SHP77 treated with DMSO at 0.1 percent for 48 hours (cell line): ENCODE measurements around the gene ZFP57.

Experiments
- DNase-seq: peaks from one replicate; lab custom pipeline; 2025; lab: John Stamatoyannopoulos, UW

The ZFP57 gene

DNA sequence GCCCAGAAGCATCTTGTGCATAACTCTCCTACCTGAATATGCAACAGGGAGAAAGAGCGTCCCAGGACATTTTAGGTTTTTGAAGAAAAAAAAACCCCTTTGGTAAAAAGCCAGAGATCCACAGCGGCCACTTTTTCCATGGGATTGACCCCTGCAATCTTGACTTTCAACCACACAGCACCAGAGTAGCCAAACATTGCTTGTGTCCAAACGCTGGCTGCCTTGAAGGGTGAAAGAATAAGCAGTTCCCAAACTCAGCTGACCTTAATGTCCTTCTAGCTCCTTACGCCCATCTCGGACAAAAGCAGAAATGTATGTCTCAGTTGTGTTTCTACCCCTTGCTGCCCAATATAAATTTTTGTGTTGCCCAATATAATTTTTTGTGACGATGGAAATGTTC, 25.3 kb downstream of the ZFP57 start:
- no peak for DNase-seq

DNA sequence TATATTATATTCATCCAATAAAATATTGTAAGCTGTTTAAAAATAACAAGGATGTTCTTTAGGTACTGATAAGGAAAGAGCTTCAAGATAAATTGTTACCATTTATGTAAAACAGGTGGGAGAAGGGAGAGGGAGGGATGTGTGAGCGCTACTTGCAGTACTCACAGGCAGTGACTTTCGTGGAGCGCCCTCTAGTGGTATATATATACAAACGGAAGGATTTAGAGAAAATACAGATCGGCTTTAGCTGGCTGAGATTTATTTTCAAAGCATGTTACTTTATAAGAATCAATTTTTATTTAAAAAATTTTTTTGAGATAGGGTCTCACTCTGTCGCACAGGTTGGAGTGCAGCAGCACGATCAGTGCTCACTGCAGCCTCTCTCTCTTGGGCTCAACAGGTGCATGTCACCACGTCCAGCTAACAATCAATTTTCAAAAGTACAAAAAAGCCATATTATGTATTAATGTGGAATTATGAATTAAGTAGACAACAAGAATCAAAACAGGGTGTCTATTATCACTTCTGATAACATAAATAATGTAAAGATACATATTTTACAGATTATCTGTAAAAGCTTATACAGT, 27.4 kb downstream of the ZFP57 start:
- DNase-seq, result peak; percentile 68

DNA sequence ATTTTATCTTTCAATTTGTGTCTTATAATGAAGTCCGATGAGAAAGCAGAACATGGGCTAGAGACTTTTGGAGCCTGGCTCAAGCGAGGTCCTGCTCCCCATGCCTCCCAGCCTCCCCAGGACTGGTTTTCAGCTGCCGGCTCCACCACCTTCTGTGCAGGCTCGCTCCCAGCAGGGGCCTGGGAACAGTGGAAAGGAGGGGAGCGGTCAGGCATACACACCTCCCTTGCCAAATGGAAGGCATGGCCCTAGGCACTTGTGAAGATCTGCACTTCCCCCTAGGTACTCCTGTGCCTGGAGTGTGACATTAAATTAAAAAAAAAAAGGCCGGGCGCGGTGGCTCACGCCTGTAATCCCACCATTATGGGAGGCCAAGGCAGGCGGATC, 28.8 kb downstream of the ZFP57 start:
- DNase-seq, result no peak

DNA sequence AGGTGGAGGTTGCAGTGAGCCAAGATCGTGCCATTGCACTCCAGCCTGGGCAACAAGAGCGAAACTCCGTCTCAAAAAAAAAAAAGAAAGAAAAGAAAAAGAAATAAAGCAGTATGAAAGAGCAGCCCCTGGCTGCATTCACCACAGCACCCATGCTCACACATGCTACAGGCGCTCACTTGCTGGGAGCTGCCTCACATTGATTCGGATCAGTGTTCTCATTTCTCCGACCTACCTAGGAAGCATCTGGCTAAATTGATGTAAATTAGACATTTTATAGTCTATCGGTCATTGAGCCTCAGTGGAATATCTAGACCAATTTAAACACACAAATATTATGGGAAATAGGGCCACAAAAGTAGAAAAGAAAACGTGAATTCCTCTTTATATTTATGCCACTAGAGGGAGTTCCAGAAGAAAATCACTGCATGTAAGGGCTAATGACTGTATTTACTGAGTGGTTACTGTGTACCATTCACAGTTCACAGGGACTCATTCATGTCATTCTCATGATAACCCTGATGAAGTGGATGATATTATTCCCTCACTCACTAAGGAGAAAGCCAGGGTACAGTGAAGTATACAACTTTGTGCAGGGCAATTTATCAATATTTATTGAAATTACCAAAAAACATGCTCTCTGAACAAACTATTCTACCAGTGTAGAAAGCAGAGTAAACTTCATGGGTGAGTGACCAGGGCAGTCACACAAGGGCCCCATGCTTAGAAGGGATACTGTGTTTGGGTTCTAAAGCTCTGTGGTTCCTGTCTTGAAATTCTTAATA, 29.3 kb downstream of the ZFP57 start:
- DNase-seq, result peak; percentile 45

DNA sequence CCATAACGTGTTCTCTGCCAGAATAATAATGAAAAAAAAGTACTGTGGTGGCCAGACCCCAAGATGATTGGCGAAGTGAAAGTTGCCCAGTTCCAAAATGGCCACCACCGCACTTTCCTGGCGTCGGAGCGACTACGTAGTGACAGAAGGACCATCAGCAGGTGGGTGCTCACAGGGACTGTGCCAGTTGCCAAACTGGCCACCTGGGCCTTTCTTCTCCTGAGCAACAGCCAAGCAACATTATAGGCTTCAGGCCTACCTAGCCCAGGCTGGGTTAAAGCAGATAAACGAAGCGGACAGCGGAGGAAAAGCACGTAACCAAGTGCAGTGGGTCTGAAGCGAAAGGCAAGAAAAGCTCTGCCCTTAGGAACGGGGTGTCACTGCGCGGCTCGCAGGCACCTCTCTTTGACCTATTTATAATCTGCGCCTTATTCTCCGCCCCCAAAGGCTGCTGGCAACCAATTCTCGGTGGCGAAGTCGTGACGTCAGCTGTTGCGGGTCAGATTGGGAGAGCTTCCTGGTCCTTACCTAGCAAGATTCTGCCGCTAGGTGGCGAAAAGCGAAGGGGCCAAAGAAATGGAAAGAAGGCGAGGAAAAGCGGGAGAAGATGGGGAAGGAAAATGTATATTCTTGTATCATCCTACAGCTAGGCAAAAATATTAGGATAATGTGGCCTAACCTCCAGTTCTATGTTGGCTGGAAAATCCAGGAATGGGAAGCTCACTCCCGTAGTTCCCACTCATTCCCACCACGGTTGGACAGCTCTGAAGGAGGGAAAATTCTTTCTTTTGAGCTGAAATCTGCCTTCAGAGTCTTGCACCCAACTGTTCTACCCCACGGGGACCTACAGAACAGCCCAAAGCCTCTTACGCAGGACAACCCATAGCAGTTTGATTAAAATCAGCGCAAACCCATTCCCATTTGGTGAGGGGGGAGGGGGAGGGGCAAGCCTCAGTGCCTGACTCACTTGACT, 31.0 kb downstream of the ZFP57 start:
- DNase-seq, result peak; percentile 92

DNA sequence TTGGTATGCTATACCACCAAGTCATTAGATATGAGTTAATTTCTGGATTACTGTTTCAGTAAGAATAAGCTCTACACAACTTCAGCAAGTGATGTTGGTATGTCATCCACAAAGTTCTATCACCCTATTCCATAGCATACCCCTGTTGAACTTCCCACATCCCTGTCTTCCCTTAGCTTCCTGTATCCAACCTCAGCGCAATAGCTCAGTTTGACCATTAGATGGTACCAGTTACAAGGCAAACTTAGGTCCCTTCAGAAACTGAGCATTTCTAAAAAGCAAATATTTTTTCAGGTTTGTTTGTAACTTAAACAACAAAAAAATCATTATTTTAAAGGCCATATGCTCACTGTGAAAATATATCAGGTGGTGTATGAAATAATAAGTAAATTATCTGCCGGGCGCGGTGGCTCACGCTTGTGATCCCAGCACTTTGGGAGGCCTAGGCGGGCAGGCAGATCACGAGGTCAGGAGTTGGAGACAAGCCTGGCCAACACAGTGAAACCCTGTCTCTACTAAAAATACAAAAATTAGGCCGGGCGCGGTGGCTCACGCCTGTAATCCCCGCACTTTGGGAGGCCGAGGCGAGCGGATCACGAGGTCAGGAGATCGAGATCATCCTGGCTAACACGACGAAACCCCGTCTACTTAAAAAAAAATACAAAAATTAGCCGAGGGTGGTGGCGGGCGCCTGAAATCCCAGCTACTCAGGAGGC, 32.9 kb downstream of the ZFP57 start:
- peak; percentile 34 for DNase-seq

DNA sequence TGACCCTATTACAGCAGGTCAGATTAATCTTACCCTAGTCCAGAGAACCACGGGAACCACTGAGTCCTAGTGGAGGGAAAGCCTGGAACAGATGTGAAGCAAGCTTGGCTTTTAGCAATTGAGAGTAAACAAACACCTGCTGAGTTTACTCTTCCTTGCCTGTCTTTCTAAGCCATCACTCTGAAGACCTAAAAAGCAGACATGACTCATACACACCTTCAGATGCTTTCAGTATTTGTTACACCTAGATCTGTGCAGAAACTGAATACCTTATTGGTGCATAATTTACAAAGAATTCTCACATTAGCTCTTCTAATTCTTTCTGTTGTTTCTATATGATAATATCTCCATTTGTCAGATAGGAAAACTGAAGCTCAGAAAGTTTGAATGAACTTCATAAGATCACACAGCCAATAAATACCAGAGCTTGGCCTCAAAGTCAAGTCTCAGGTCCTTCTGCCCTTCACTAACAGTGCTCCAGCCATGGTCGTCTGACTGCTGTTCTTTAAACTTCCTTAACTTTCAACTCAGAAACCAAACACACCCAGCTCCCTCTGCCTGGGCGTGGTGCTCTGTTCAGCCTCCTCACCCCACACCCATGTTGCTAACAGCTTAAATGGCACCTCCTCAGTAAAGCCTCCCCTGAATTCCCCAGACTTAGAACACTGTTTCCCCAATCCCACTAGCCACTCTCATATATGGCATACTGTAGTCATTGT, 39.4 kb downstream of the ZFP57 start:
- DNase-seq, result no peak

DNA sequence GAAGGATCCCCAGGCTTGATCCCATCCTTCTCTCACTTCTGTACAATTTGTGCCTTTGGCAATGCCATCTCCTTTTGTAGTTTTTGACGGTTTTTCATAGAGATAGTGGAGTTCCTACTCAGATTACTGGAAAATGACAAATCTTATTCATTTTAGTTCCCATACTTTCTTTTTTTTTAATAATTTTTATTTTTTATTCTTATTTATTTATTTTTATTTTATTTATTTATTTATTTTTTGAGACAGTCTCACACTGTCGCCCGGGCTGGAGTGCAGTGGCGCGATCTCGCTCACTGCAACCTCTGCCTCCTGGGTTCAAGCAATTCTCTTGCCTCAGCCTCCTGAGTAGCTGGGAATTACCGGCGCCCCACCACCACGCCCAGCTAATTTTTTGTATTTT, 43.7 kb downstream of the ZFP57 start:
- no peak for DNase-seq

DNA sequence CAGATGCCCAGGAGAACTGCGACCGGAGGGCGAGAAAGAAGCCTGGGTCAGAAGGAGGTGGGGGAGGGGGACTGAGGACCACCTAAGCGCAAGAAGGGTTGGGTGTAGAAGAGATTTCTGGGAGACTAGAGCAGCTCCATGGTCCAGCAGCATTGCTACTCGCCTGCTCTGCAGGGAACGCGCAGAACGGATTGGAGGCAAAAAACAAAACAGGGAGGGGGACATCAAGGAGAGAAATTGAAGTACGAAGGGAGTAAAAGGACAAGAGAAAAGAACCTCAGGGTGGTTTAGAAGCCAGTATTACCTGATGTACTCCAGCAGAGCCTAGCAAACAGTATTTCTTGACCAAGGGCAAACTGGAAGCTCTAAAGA, 47.4 kb downstream of the ZFP57 start:
- no peak for DNase-seq

DNA sequence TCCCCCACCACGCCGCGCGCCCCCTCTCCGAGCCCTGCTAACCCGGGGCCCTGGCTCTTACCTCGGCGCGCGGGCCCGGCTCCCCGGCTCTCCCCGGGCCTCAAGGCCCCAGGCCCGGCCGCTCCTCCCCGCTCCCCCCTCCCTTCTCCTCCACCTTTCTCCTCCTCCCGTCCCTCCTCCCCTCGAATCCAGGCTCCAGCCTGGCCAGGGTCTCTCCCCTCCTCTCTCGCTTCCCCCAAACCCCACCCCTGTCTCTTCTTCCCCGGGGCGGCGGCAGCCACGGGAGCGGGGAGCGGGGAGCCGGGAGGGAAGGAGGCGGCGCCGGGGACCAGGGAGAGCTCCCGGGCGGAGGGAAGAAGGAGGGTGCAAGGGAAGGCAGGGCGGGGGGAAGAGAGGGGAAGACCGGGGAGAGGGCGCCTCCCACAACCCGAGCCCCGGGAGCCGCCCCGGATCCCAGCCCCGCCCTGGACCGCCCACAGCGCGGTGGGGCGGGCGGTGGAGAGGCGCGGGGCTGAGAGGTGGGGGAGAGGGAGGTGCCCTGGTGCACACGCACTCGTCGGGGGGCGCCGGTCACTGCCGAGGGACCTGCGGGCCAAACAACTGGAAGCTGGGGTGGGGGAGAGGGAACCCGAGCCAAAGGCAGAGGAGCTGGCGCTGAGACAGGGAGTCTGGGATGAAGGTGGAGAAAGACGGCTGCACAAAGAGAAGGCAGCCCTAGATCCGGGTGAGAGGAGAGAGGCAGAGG, 48.0 kb downstream of the ZFP57 start, which contains the start of gene GABBR1:
TSS of gene GABBR1 (minus strand) at position 395 of the 745 bp plus-strand sequence. CDS start 798 bp downstream, outside the sequence.
- no peak for DNase-seq

DNA sequence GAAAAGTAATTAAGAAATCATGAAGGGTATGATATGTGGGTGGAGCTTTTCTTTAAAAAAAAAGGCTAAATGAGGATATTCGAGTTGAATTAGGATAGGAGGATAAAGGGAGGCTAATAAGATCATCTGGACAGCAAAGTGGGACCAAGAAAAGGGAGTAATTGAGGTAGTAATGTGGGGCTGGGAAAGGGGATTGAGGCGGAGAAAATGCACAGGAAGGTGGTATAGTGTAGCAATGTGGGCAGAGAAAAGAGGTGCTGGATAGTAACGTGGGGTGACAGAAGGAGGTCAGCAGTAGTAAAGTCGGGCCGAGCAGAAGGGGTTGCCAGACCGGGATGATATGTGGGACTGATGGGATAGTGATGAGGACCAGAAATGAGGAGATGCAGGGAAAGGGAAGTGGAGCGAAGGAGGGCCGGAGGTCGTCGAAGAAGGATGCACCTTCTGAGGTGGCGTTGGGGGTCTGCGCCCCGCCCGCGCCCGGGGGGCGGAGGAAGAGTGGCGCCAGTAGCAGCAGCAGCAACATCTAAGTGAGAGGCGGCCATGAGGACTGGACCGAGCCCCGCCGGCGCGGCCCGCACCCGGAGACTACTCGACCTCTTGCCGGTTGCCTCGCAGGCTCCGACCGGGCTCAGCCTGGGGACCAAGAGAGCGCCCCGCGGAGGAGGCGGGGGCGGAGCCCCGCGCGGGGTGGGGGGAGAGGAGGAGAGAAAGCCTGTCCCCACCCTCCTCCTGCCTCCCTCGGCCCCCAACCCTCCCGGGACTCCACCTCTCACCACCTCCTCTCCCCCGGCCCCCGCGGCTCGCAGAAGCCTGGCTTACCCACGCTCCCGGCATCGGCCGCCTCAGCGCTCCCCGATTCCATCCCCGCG, 48.9 kb downstream of the ZFP57 start:
- DNase-seq, result no peak

DNA sequence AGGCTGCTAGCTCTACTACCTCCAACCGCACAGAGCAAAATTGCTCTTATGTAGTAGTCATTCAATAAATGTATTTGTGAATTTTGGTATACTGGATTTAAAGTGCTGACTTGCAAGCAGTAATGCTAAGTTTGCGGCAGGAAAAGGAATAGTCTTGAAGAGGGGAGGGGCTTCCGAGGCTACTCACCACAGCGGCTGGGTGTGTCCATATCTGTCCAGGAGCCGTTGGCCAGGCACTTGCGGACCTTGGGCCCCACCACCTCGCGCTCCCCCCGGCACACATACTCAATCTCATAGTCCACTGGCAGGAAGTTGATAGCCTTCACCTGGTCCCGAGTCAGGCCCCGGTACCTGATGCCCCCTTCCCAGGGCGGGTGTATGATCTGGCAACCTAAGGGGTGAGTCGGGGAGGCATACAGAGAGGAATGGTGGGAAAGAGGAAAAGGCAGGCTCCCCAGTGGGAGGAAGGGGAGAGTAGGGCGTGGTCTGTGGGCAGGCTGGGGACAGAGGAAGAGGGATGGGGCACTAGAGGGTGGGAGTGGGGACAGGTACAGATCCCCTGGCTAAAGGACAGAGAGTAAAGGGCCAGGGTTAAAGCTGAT, 49.6 kb downstream of the ZFP57 start:
- DNase-seq, result no peak

DNA sequence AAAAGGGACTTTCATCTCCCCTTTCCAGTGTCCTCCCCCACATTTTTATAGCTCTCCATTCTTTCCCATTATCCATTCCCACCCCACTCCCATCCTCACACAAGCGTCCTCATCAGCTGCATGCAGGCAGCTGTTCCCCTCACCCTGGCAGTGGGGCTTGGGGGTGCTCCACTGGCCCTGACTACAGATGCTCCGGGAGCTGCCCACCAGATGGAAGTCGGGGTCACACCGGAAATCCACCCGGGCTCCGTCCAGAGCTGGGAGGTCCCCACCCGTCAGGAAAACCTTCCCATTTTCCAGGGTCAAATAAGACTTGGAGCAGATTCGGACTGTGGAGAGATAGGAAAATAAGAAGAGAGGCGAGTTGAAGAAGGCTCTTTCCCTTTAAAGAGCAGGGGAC, 50.6 kb downstream of the ZFP57 start:
- no peak for DNase-seq

DNA sequence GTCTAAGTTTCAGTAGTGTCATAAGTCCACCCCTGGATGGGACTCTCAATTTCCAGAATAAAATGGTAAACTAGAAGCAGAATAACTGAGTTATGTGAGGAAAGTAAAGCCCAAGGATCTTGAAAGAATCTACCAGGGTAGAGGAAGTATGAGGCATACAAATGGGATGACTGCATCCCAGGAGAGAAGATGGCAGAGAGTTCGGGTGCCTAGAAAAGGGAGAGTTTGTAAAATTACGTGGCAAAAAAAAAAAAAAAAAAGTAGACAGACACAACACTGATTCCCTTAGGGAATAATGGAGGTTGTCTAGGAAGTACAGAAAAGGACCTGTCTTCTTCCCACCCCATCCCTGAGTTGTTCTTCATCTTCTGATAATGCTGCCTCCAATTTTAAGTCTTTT, 51.4 kb downstream of the ZFP57 start:
- DNase-seq, result no peak

DNA sequence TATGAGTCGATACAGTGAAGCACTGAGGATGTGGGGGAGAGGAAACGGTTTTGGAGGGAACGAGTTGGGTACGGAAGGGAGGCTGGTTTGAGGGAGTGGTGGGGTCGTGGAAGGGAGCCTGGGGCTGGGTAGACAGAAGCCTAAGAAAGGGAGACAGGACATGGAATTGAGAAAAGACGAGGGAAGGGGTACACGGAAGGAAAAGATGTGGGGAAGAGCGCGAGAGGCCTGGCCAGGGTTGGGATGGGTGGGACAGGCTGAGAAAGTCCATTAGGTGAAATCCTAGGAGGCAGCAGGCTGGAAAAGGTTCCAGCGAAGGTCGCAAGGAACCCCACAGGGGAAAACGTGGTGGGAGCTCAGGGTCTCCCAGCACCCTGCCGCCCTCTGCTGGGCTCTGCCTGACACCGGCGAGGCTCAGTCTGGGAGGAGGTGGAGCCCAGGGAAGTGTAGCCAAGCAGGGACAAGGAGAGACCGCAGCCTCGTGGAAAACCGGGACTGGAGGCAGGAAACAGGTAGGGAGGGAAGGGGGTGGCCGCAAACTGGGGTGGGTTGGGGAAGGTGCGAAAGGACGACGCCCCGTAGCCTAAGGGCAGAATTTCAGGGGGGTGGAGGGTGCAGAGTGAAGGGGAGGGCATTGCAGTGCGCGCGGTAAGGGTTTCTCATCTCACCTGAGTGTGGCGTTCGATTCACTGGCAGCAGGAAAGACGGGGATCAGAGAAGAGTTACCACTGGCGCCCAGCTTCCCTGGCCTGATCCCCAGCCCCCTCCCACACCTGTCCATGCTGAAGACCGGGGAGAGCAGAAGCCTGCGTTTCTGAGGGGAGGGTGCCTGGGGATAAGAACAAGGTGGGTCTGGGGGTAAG, 52.3 kb downstream of the ZFP57 start:
- DNase-seq, result peak; percentile 76

DNA sequence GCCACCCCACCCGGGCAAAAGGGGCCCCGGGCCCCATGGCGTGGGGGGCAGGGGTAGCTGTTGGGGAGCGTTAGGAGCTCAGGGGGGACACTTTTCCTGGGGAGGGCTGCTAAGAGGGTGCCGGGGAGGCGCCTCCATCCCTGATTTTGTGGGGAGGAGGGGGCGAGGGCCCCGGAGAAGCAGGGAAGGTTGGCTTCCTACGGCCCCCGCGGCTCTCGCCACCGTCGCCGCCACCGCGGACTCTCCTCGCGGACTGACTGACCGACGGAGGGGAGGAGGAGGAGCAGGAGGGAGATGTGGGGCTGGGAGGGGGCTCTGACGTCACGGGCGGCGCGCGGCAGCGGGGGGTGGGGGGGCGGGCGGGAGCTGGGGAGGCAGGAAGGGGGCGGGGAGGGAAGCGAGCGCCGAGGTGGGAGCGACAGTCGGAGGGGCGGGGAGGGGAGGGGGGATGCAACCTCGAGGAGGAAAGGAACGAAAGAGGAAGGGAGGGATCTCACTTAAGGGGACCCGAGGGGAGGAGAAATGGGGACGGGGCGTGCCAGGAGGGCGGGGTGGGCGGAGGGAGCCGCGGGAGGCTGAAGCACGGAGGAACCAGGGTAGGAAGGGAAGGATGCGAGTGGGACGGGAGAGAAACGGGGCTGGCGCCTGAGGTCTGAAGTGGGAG, 53.1 kb downstream of the ZFP57 start:
- no peak for DNase-seq

DNA sequence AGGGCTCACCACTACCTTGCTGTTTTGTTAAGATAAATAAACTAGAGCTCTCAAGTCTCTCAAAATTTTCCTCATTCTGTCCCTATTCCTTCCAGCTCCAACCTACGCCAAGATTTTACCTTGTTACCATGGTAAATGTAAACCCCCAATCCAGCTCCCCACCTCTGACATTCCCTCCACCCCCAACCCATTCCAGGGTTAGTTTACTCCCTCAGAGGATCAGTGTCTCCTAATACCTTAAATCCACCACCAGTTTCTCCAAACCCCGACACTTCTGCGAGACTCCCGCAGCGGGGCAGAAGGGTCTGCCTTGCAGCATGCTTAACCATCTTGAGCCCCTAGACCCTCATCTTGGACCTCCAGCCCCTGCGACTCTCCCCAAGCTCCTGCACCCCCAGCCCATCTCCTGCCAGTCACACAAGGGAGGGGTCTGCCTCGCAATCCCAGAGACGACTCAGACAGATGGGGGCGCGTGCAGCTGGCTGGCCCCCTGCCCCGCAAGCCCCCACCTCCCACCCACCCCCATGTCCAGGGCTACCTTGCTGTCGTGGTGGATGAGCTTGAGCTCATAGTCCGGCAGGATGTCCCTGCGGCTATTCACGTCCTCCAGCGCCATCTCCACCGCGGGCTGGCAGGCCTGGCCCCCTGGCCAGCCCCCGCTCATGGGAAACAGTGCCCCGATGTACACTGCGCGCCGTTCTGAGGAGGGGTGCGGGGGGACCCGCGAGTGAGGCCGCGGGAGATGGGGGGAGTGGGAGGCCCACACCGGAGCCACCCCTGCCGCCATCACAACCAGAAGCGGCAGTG, 53.8 kb downstream of the ZFP57 start:
- DNase-seq, result no peak
